Astrocyte of the cerebellum (primary cell): ENCODE measurements around the gene KDM4B.

Experiments
- DNase-seq: peaks from one replicate; pipeline ENCODE4 v3.0.0-alpha.2; 2011; ENCODE audit warnings: low read depth
- H3K4me3 ChIP-seq: 2 replicates; pipeline ENCODE4 v1.5.1; 2011; ENCODE audit warnings: mild to moderate bottlenecking, low read depth, low read length, moderate library complexity
- CTCF ChIP-seq: IDR thresholded peaks from 2 replicates; pipeline ENCODE4 v1.5.1; 2012; ENCODE audit warnings: low read length, low read depth, moderate library complexity, mild to moderate bottlenecking; ENCODE audit errors: missing control alignments
- in situ Hi-C: cut with HindIII; loops from 2 replicates; pipeline ENCODE4 v1.10.0; 2017; ENCODE audit warnings: low sequenced_read_pairs

Gene KDM4B

GRCh38 chr19:4967738-4968461 lies 1.0 kb upstream of the KDM4B start:
- peak overlapping the region; percentile 34 for H3K4me3 ChIP-seq
- TF ChIP-seq CTCF, result no peak
- DNase-seq, result no peak
- in situ Hi-C loops, result no loop called here

GRCh38 chr19:4969292-4969771 lies 419 bp downstream of the KDM4B start:
- H3K4me3 ChIP-seq, result peak overlapping the region; percentile 78
- in situ Hi-C loops, result no loop called here
- TF ChIP-seq CTCF, result no peak
- no peak for DNase-seq

- in situ Hi-C loops, result no loop called here
- no peak for DNase-seq
- peak overlapping the region; percentile 78 for H3K4me3 ChIP-seq
- TF ChIP-seq CTCF, result no peak
These were observed 1.0 kb downstream of the KDM4B start for GRCh38 chr19:4969772-4970531.

- in situ Hi-C loops, result no loop called here
- no peak for TF ChIP-seq CTCF
- H3K4me3 ChIP-seq, result peak overlapping the region; percentile 78
- no peak for DNase-seq
These were observed 1.9 kb downstream of the KDM4B start for GRCh38 chr19:4970558-4971423.

GRCh38 chr19:4971424-4971793 lies 2.5 kb downstream of the KDM4B start:
- TF ChIP-seq CTCF, result no peak
- H3K4me3 ChIP-seq, result peak overlapping the region; percentile 78
- in situ Hi-C loops, result no loop called here
- DNase-seq, result no peak

- no peak for DNase-seq
- H3K4me3 ChIP-seq, result peak overlapping the region; percentile 78
- TF ChIP-seq CTCF, result no peak
- in situ Hi-C loops, result no loop called here
These were observed 3.0 kb downstream of the KDM4B start for GRCh38 chr19:4971816-4972495.
